ENCODE results near the gene NPS. TPM values are rescaled to one million over a fixed set of nuclear protein-coding genes. Genes with fewer than 3 reads are reported as not detected.

NPS gene
- total RNA-seq, 1 donor, result not detected

GRCh38 chr10:127577376-127578258, 28.5 kb downstream of the NPS start:
- H3K4me3 ChIP-seq (ENCODE audit: low read depth, low read length), result no peak overlapping the region
- TF ChIP-seq CTCF (IDR thresholded peaks at IDR 0.05; ENCODE audit: insufficient read depth, low read length), result no peak
- DNase-seq (ENCODE audit: low read depth), result peak; percentile 2

GRCh38 chr10:127578259-127578960, 29.3 kb downstream of the NPS start:
- no peak overlapping the region for H3K4me3 ChIP-seq (ENCODE audit: low read depth, low read length)
- no peak for DNase-seq (ENCODE audit: low read depth)
- no peak for TF ChIP-seq CTCF (IDR thresholded peaks at IDR 0.05; ENCODE audit: insufficient read depth, low read length)

GRCh38 chr10:127578961-127579305, 29.8 kb downstream of the NPS start:
- TF ChIP-seq CTCF (IDR thresholded peaks at IDR 0.05; ENCODE audit: insufficient read depth, low read length), result no peak
- DNase-seq (ENCODE audit: low read depth), result no peak
- no peak overlapping the region for H3K4me3 ChIP-seq (ENCODE audit: low read depth, low read length)

- no peak for DNase-seq (ENCODE audit: low read depth)
- no peak for TF ChIP-seq CTCF (IDR thresholded peaks at IDR 0.05; ENCODE audit: insufficient read depth, low read length)
- H3K4me3 ChIP-seq (ENCODE audit: low read depth, low read length), result no peak overlapping the region
Observed at GRCh38 chr10:127579640-127580039, 30.5 kb downstream of the NPS start.

- no peak for TF ChIP-seq CTCF (IDR thresholded peaks at IDR 0.05; ENCODE audit: insufficient read depth, low read length)
- no peak overlapping the region for H3K4me3 ChIP-seq (ENCODE audit: low read depth, low read length)
- no peak for DNase-seq (ENCODE audit: low read depth)
Observed at GRCh38 chr10:127580822-127581221, 31.7 kb downstream of the NPS start.

GRCh38 chr10:127585519-127586023, 36.5 kb downstream of the NPS start:
- no peak for TF ChIP-seq CTCF (IDR thresholded peaks at IDR 0.05; ENCODE audit: insufficient read depth, low read length)
- DNase-seq (ENCODE audit: low read depth), result no peak
- H3K4me3 ChIP-seq (ENCODE audit: low read depth, low read length), result no peak overlapping the region

Measured in fibroblast of the aortic adventitia (primary cell).